HG02981 (cell line): ENCODE results near the gene OR5T3.
"Not testable (repeated sequence)": the region's sequence is repeated elsewhere in the genome, so short reads cannot be mapped to it uniquely, and the experiment has no call there.

Experiments
- ATAC-seq: cut with Tn5 transposase; IDR thresholded peaks from one replicate; pipeline ENCODE4 v1.9.1; 2021; ENCODE audit warnings: mild to moderate bottlenecking, moderate library complexity; ENCODE audit not compliant: unreplicated experiment

Gene OR5T3

GRCh38 chr11:56251954-56252353 is at the start of gene OR5T3:
Gene OR5T3, plus strand, starts transcription at chr11:56252254. Its CDS starts 0 bp downstream, at chr11:56252254.
- no peak for ATAC-seq

- ATAC-seq, result no peak
These were observed 44.3 kb upstream of the OR5T3 start for GRCh38 chr11:56207790-56208189.

- no peak for ATAC-seq
These were observed 37.5 kb upstream of the OR5T3 start for GRCh38 chr11:56214537-56214936.

- ATAC-seq, result not testable (repeated sequence)
These were observed 32.3 kb upstream of the OR5T3 start for GRCh38 chr11:56219735-56220134.

- ATAC-seq, result no peak
These were observed 17.9 kb upstream of the OR5T3 start, which contains the start of gene OR5T2 for GRCh38 chr11:56234155-56234554. Gene OR5T2, minus strand, starts transcription at chr11:56234255. Its CDS starts 1,193 bp downstream, at chr11:56233062.

- no peak for ATAC-seq
These were observed 19.0 kb downstream of the OR5T3 start for GRCh38 chr11:56271092-56271491.

DNA sequence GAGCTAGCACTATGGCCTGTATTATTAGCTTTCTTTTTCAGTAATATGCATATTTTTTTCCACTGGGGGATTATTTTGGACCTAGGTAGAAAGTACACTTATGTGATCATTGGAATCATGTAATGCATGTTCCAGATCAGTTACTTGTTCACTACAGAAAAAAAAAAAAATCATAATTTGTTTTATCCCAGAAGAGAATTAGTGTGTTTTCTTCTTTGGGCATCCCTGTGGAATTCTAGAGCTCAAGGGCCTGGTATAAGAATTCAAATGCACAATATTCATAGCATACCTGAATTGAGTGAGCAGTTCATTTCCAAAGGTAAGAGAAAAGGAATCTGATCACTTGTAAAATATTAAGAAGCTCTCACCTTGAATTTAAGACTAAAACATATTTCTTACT is 21.8 kb downstream of the OR5T3 start, which contains the start of gene OR5T1:
Gene OR5T1 (plus strand): TSS at position 301 of the 400 bp plus-strand sequence. CDS start 1,485 bp downstream, outside the sequence.
- no peak for ATAC-seq

DNA sequence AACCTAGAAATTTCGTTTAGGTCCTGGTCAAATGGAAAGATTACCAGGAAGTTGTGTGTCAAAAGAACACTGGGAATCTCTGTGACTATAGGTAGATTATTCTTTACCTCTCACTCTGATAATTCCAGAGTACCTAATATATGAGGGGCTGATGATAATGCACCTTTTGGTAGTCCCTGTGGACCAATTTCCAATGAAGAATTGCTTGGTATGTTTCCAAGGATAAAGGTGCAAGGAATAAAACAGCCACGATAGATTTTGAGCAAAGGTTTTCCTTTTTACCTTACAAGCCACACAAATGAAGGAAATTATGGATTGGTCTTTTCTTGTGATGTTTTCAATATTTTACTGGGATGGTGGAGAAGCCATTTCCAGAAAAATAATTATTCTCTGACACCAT is 40.1 kb downstream of the OR5T3 start, which contains the start of gene OR8H1:
Gene OR8H1 (minus strand): TSS at position 101 of the 400 bp plus-strand sequence. CDS start 1,192 bp downstream, outside the sequence.
- no peak for ATAC-seq

GRCh38 chr11:56296898-56297297 is 44.8 kb downstream of the OR5T3 start:
- ATAC-seq, result no peak
